IMR-90 (cell line): ENCODE data around the gene OTOG. TPM values are rescaled to one million over a fixed set of nuclear protein-coding genes. Genes with fewer than 3 reads are reported as not detected.

Source experiments
- ATAC-seq: fragments of 200-7000 bp; cut with Tn5 transposase; 2 replicates; pipeline ENCODE4 v1.9.1; 2020; ENCODE audit warnings: low read depth, mild to moderate bottlenecking, moderate library complexity
- BruUV-seq: library from RNA; stranded (reverse); fragments of 400-500 nt; replicated peaks from 2 replicates; lab custom pipeline; 2021; lab: Mats Ljungman, UMichigan
- CTCF ChIA-PET: fragments of 300-600 bp; formaldehyde crosslinking; extraction: SDS; loops from one replicate; lab custom pipeline; 2021; ENCODE audit warnings: antibody characterized with exemption; lab: Yijun Ruan, JAX
- POLR2A ChIA-PET: fragments of 300-600 bp; sonication (Branson Sonifier 250); formaldehyde crosslinking; loops from one replicate; lab custom pipeline; 2022; ENCODE audit warnings: antibody characterized with exemption; ENCODE audit not compliant: unreplicated experiment; lab: Charles Lee
- DNase-seq: peaks from one replicate; pipeline ENCODE4 v3.0.0; 2013
- H2AFZ ChIP-seq: replicated peaks from 2 replicates; pipeline ENCODE3; 2013; ENCODE audit warnings: low read length, mild to moderate bottlenecking; ENCODE audit not compliant: poor library complexity
- H2AK5ac ChIP-seq: 2 replicates; pipeline ENCODE4 v1.6.1; 2013; ENCODE audit warnings: low read depth, low read length, inconsistent platforms
- H2AK9ac ChIP-seq: replicated peaks from 2 replicates; pipeline ENCODE3; 2013; ENCODE audit warnings: mild to moderate bottlenecking, low read depth, low read length, moderate library complexity; ENCODE audit not compliant: poor library complexity
- H2BK120ac ChIP-seq: 2 replicates; pipeline ENCODE4 v1.6.1; 2013; ENCODE audit warnings: low read depth, low read length, inconsistent platforms
- H2BK15ac ChIP-seq: 3 replicates; pipeline ENCODE4 v1.6.1; 2013; ENCODE audit warnings: low read depth, low read length, inconsistent platforms
- H2BK20ac ChIP-seq: 2 replicates; pipeline ENCODE4 v1.6.1; 2013; ENCODE audit warnings: low read depth, mild to moderate bottlenecking, inconsistent platforms, low read length, moderate library complexity
- H2BK5ac ChIP-seq: 2 replicates; pipeline ENCODE4 v1.6.1; 2013; ENCODE audit warnings: mild to moderate bottlenecking, low read depth, low read length, inconsistent platforms; ENCODE audit not compliant: poor library complexity, severe bottlenecking
- H3K14ac ChIP-seq: replicated peaks from 2 replicates; pipeline ENCODE4 v1.6.1; 2013; ENCODE audit warnings: low read depth, low read length, inconsistent platforms
- H3K18ac ChIP-seq: 2 replicates; pipeline ENCODE4 v1.6.1; 2013; ENCODE audit warnings: low read depth, low read length, control low read depth
- H3K23ac ChIP-seq: 2 replicates; pipeline ENCODE4 v1.6.1; 2013; ENCODE audit warnings: low read depth, low read length, inconsistent platforms
- H3K27ac ChIP-seq: 2 replicates; pipeline ENCODE4 v1.5.1; 2013; ENCODE audit warnings: mild to moderate bottlenecking, control low read depth, low read length; ENCODE audit not compliant: insufficient read depth
- H3K27me3 ChIP-seq: 2 replicates; pipeline ENCODE4 v1.6.1; 2013; ENCODE audit warnings: low read length; ENCODE audit not compliant: control insufficient read depth, insufficient read depth
- H3K36me3 ChIP-seq: 2 replicates; pipeline ENCODE4 v1.6.1; 2013; ENCODE audit warnings: low read length, mixed read lengths; ENCODE audit not compliant: control insufficient read depth, insufficient read depth
- H3K4ac ChIP-seq: 2 replicates; pipeline ENCODE4 v1.6.1; 2013; ENCODE audit warnings: low read depth, low read length, inconsistent platforms
- H3K4me1 ChIP-seq: 2 replicates; pipeline ENCODE4 v1.6.1; 2013; ENCODE audit warnings: low read length, mixed read lengths; ENCODE audit not compliant: control insufficient read depth, insufficient read depth
- H3K4me2 ChIP-seq: 2 replicates; pipeline ENCODE4 v1.6.1; 2013; ENCODE audit warnings: low read depth, mild to moderate bottlenecking, control low read depth, low read length, moderate library complexity
- H3K4me3 ChIP-seq: 2 replicates; pipeline ENCODE4 v1.5.1; 2013; ENCODE audit warnings: low read depth, mild to moderate bottlenecking, control low read depth, low read length, moderate library complexity; ENCODE audit not compliant: insufficient read depth
- H3K56ac ChIP-seq: 2 replicates; pipeline ENCODE4 v1.6.1; 2013; ENCODE audit warnings: low read length, inconsistent platforms; ENCODE audit not compliant: insufficient read depth; ENCODE audit errors: extremely low read depth
- H3K79me1 ChIP-seq, 2 experiments: 2 replicates each; pipeline ENCODE4 v1.6.1; 2013; ENCODE audit warnings: low read length in 2 of 2, inconsistent platforms in 1 of 2, low read depth in 1 of 2
- H3K9ac ChIP-seq: 2 replicates; pipeline ENCODE4 v1.6.1; 2013; ENCODE audit warnings: low read depth, low read length, control low read depth
- H3K9me1 ChIP-seq: 2 replicates; pipeline ENCODE4 v1.6.1; 2013; ENCODE audit warnings: low read length, inconsistent platforms; ENCODE audit not compliant: insufficient read depth
- H3K9me3 ChIP-seq: 2 replicates; pipeline ENCODE4 v1.6.1; 2013; ENCODE audit warnings: low read length; ENCODE audit not compliant: control insufficient read depth, insufficient read depth
- H4K20me1 ChIP-seq: 2 replicates; pipeline ENCODE4 v1.6.1; 2013; ENCODE audit warnings: low read length, inconsistent platforms; ENCODE audit not compliant: insufficient read depth
- H4K5ac ChIP-seq: 2 replicates; pipeline ENCODE4 v1.6.1; 2013; ENCODE audit warnings: mild to moderate bottlenecking, low read depth, low read length, control low read depth
- H4K8ac ChIP-seq, 2 experiments: 2 replicates each; pipeline ENCODE4 v1.6.1; 2013; ENCODE audit warnings: low read depth in 2 of 2, low read length in 2 of 2, control low read depth in 1 of 2, inconsistent platforms in 1 of 2
- H4K91ac ChIP-seq: 2 replicates; pipeline ENCODE4 v1.6.1; 2013; ENCODE audit warnings: low read depth, low read length, inconsistent platforms; ENCODE audit not compliant: insufficient read depth
- WGBS, 2 experiments: methylation state at CpG; one replicate each; pipeline versions ENCODE4 v1.1.5 to v1.1.7; 2013; ENCODE audit warnings: missing lambda C conversion rate in 2 of 2; ENCODE audit not compliant: insufficient read length in 1 of 2; ENCODE audit errors: extremely low coverage in 2 of 2; 5-methylcytosine and 5-hydroxymethylcytosine counted together
- dilution Hi-C: fragments of 300-500 bp; cut with HindIII; formaldehyde crosslinking; loops from one replicate; pipeline ENCODE4 v1.14.3; 2018; ENCODE audit warnings: low sequenced_read_pairs; ENCODE audit not compliant: unreplicated experiment
- in situ Hi-C: fragments of 300-500 bp; cut with MboI; formaldehyde crosslinking; loops from 3 replicates; pipeline ENCODE4 v1.14.3; 2019; ENCODE audit warnings: low sequenced_read_pairs, inconsistent platforms, mixed read lengths
- intact Hi-C: fragments of 100-400 bp; cut with micrococcal nuclease; formaldehyde crosslinking; loops from 2 replicates; pipeline ENCODE4 v1.10.0; 2022
- polyA plus RNA-seq, 3 experiments: library from polyadenylated mRNA; depleted of rRNA; stranded (reverse); fragments of >200 nt; gene quantifications; 2 replicates each; pipeline ENCODE4 v1.2.3, GENCODE V29; 2012; ENCODE audit warnings: low replicate concordance in 1 of 3
- total RNA-seq: library from RNA; depleted of rRNA; stranded (reverse); fragments of >200 nt; gene quantifications from 2 replicates; pipeline ENCODE4 v1.2.3, GENCODE V29; 2012
- TF ChIP-seq, protein P1 (sequence below): conservative IDR thresholded peaks from 2 replicates; pipeline ENCODE4 v1.5.1; 2012; ENCODE audit warnings: mild to moderate bottlenecking, low read depth, low read length, improper control_type of control experiment
- TF ChIP-seq, protein P2 (sequence below): fragments of 150-350 bp; IDR thresholded peaks from 2 replicates; pipeline ENCODE4 v1.6.1; 2016; ENCODE audit warnings: low read depth, mild to moderate bottlenecking, low read length, moderate library complexity, borderline replicate concordance

The OTOG gene
- total and polyA plus RNA-seq, 2 of the 4 experiments (the other 2 are of a cell fraction) = not detected

DNA sequence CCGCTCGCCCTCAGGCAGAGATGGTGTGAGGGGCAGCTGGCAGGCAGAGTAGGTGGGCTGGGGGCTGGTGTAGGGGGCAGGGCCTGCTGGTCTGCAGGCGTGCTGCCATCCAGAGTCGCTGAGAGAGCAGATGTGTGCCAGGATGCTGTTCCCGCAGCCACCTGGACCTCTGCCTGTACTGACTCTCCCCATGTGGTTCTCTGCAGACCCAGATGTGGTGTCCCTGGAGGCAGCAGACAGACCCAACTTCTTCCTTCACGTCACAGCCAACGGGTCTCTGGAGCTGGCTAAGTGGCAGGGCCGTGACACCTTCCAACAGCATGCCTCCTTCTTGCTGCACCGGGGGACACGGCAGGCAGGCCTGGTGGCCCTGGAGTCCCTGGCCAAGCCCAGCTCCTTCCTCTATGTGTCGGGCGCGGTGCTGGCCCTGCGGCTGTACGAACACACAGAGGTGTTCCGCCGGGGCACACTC lies 58.6 kb downstream of the OTOG start:
- Histone ChIP-seq H3K4me2 (no peak overlapping the region), H3K9ac (no peak overlapping the region), H3K27ac (no peak overlapping the region), H3K27me3 (peaks cover 1% of the 10 kb centered on the region; the same call in 1 of the 2 replicates), H2AK9ac (no peak overlapping the region), H2AFZ (no peak overlapping the region), H3K36me3 (no peaks in the 10 kb centered on the region), H2BK5ac (no peak overlapping the region), H4K5ac (no peak overlapping the region), H3K14ac (no peak overlapping the region), H2BK15ac (no peak overlapping the region), H4K8ac (no peak overlapping the region), H2BK120ac (no peak overlapping the region), H2BK20ac (no peak overlapping the region), H3K18ac (no peak overlapping the region), H2AK5ac (no peak overlapping the region), H3K56ac (no peak overlapping the region), H4K91ac (no peak overlapping the region), H3K4me3 (no peak overlapping the region), H3K4me1 (no peaks in the 10 kb centered on the region), H3K4ac (no peak overlapping the region), H4K20me1 (no peaks in the 10 kb centered on the region), H3K79me1 (no peaks in the 10 kb centered on the region), H3K9me1 (no peaks in the 10 kb centered on the region), H3K9me3 (no peaks in the 10 kb centered on the region), H3K23ac (no peak overlapping the region)
- TF ChIP-seq, protein P1, sequence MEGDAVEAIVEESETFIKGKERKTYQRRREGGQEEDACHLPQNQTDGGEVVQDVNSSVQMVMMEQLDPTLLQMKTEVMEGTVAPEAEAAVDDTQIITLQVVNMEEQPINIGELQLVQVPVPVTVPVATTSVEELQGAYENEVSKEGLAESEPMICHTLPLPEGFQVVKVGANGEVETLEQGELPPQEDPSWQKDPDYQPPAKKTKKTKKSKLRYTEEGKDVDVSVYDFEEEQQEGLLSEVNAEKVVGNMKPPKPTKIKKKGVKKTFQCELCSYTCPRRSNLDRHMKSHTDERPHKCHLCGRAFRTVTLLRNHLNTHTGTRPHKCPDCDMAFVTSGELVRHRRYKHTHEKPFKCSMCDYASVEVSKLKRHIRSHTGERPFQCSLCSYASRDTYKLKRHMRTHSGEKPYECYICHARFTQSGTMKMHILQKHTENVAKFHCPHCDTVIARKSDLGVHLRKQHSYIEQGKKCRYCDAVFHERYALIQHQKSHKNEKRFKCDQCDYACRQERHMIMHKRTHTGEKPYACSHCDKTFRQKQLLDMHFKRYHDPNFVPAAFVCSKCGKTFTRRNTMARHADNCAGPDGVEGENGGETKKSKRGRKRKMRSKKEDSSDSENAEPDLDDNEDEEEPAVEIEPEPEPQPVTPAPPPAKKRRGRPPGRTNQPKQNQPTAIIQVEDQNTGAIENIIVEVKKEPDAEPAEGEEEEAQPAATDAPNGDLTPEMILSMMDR = no peak
- TF ChIP-seq, protein P2, sequence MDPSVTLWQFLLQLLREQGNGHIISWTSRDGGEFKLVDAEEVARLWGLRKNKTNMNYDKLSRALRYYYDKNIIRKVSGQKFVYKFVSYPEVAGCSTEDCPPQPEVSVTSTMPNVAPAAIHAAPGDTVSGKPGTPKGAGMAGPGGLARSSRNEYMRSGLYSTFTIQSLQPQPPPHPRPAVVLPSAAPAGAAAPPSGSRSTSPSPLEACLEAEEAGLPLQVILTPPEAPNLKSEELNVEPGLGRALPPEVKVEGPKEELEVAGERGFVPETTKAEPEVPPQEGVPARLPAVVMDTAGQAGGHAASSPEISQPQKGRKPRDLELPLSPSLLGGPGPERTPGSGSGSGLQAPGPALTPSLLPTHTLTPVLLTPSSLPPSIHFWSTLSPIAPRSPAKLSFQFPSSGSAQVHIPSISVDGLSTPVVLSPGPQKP = no peak
- intact Hi-C loops = no loop called here
- dilution Hi-C loops = no loop called here
- ATAC-seq = no peak
- POLR2A ChIA-PET = no interaction called here
- in situ Hi-C loops = no loop called here
- BruUV-seq = no TSS peak
- no peak for DNase-seq
- WGBS, 2 experiments = 93% methylated on average over 8 of the region's 17 CpGs; no CpG with 5 or more reads in 1 of the 2 experiments
- CTCF ChIA-PET = no interaction called here
